Inferior parietal cortex (tissue), 1 donor: ENCODE data around the gene RAB1B.
"Not testable (repeated sequence)": the region's sequence is repeated elsewhere in the genome, so short reads cannot be mapped to it uniquely, and the experiment has no call there.

Experiments used
- DNase-seq: peaks from one replicate; pipeline ENCODE4 v3.0.0-alpha.2; 2016; ENCODE audit errors: extremely low spot score

The RAB1B gene

GRCh38 chr11:66309475-66309874 lies 41.0 kb downstream of the RAB1B start:
- DNase-seq = no peak

GRCh38 chr11:66310324-66310723 lies 41.9 kb downstream of the RAB1B start:
- DNase-seq = no peak

- DNase-seq = not testable (repeated sequence)
Observed at GRCh38 chr11:66310803-66311440, 42.5 kb downstream of the RAB1B start.

GRCh38 chr11:66311470-66311964 lies 43.1 kb downstream of the RAB1B start:
- DNase-seq = no peak

- DNase-seq = peak; percentile 78
Observed at GRCh38 chr11:66311965-66312548, 43.6 kb downstream of the RAB1B start.

GRCh38 chr11:66312549-66313320 lies 44.3 kb downstream of the RAB1B start:
- peak; percentile 86 for DNase-seq

GRCh38 chr11:66313321-66314185 lies 45.1 kb downstream of the RAB1B start:
- DNase-seq = no peak

GRCh38 chr11:66314186-66314501 lies 45.7 kb downstream of the RAB1B start:
- no peak for DNase-seq

GRCh38 chr11:66314561-66315497 lies 46.4 kb downstream of the RAB1B start:
- DNase-seq = no peak

GRCh38 chr11:66315498-66315885 lies 47.1 kb downstream of the RAB1B start:
- no peak for DNase-seq

- DNase-seq = no peak
Observed at GRCh38 chr11:66315921-66316811, 47.7 kb downstream of the RAB1B start.

- no peak for DNase-seq
Observed at GRCh38 chr11:66316849-66317251, 48.4 kb downstream of the RAB1B start, which contains the start of gene CD248. Gene CD248 (minus strand): TSS chr11:66317044. CDS start chr11:66317027, 17 bp downstream.

- DNase-seq = no peak
Observed at GRCh38 chr11:66317322-66317722, 48.9 kb downstream of the RAB1B start.

GRCh38 chr11:66317723-66318599 lies 49.5 kb downstream of the RAB1B start:
- no peak for DNase-seq

- DNase-seq = no peak
Observed at GRCh38 chr11:66318600-66318970, 50.1 kb downstream of the RAB1B start.

- not testable (repeated sequence) for DNase-seq
Observed at GRCh38 chr11:66320289-66320688, 51.9 kb downstream of the RAB1B start.

GRCh38 chr11:66320748-66321147 lies 52.3 kb downstream of the RAB1B start:
- not testable (repeated sequence) for DNase-seq

- DNase-seq = no peak
Observed at GRCh38 chr11:66321606-66322005, 53.2 kb downstream of the RAB1B start.
